Fibroblast of skin of right quadriceps (primary cell): ENCODE measurements around the gene APPL2.

Source experiments
- DNase-seq: peaks from one replicate; pipeline ENCODE4 v3.0.0-alpha.2; 2013

Gene APPL2, protein sequence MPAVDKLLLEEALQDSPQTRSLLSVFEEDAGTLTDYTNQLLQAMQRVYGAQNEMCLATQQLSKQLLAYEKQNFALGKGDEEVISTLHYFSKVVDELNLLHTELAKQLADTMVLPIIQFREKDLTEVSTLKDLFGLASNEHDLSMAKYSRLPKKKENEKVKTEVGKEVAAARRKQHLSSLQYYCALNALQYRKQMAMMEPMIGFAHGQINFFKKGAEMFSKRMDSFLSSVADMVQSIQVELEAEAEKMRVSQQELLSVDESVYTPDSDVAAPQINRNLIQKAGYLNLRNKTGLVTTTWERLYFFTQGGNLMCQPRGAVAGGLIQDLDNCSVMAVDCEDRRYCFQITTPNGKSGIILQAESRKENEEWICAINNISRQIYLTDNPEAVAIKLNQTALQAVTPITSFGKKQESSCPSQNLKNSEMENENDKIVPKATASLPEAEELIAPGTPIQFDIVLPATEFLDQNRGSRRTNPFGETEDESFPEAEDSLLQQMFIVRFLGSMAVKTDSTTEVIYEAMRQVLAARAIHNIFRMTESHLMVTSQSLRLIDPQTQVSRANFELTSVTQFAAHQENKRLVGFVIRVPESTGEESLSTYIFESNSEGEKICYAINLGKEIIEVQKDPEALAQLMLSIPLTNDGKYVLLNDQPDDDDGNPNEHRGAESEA

DNA sequence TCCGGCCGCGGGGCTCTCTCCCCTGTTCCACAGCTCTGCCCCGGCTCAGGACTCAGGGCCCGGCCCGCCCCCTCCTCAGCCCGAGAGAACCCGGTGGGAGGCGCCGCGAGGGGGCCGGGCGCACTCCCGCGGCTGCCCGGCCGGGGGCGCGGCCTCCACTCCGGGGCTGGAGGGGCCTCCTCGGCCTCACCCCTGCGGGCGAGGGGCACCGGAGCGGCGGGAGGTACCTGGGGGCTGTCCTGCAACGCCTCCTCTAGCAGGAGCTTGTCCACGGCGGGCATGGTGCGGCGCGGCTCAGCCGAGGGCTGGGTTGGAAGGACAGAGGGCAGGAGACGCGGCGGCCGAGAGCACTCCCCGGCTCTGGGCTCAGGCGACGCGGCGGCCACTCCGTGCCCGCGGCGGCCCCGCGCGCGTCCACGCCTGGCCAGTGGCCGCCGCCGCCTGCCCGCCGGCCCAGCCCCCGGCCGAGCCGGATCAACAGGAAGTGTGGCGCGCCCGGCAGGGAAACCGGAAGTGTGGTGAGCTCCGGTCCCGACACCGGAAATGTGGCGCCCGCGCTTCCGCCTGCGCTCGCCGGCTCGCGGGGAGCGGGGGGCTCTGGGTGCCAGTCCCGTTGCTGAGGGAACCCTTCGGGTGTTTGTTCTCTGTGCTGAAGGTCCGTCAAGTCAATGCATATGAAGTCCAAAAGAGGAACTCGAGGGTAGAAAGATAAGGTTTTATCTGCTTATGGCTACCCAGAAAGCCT lies at the start of gene APPL2:
APPL2 (minus strand) TSS at position 443 of the 745 bp plus-strand sequence; CDS start at position 281, 162 bp downstream.
- DNase-seq, result peak; percentile 87

DNA sequence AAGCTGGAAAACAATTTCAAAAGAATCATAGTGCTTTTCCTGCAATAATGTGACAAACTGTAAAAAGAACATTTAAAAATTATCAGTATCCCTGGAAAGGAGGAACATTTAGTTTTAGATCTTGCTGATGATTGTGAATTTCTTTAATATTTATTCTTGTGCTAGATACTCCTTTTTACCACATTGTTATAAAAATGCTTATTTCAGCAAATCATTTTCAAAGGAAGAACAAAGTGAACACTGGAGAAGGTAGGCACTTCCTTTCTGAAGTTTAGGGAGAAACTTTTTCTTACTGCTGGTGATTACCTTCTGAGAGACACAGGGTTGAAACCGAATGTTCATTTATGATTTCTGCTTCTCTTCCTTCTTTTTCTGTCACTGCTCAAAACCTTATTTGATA lies 49.4 kb upstream of the APPL2 start:
- no peak for DNase-seq

DNA sequence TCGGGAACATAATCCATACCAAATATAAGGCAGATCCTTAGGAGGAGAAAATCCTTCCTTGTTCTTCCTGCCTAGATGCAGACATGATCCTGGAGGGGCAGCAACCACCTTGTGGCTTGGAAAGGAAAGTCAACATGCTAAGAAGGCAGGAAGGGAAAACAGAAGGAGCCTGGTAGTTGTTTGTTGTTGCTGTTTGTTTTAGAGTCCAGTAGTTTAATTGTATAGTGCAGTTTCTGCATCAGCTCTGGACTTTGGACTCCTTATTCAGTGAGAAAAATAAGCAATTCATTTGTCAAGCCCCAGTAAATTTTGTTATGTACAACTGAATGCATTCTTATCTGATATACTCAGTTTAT lies 45.7 kb upstream of the APPL2 start:
- DNase-seq, result no peak

DNA sequence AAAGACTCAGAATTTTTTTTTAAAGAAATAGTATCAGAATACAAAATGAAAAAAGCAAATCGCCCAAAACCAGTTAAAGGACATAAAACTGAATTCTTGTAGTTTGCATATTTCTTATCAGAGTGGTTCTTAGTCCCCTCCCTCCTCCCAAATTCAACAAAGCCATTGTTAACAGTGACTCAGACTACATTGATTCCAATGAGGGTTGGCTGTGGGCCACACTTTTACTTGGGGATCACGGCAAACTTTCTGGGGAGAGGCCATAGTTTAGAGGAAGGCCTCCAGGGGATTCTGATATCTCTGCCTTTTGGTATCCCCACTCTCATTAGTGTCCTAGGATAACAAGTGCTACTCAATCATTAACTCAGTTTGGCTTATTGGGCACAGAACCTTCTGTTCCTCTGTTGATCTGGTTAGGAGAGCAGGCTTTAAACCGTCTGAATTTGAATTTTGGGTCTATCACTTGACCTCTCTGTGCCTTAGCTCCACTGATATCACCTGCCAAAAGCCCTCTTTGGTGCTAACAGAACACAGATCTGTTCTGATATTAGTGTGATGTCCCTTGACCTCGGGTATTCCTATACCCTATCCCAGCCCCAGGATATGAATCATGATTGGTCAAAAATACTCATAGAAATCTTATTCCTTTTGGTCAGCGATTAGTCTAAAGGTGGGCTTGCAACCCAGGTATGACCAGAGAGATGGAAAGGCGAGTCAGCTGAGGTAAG lies 45.2 kb upstream of the APPL2 start:
- DNase-seq, result no peak

DNA sequence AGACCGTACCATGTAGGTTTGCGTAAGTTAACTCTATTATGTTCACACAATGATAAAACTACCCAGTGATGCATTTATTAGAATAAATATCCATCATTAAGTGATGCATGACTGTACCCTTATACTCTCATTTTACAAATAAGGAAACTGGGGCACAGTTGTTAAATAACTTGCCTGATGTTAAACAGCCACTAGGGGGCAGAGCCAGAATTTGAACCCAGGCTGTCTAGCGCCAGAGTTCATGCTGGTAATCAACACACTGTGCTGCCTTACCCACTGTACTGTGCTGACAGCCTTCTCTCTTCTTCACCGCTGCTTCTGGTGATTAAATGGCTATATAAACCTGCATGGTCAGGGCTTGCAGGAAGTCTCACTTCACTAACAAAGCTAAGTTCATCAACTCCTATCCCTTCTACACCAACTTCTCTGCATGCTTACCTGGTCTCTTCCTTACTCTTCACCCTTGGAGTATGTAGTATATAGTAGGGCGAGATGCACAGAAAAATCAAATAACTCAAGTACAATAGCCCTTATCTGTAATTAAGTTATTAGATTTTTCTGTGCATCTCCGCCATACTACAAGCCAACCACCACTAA lies 43.6 kb upstream of the APPL2 start:
- DNase-seq, result peak; percentile 27

DNA sequence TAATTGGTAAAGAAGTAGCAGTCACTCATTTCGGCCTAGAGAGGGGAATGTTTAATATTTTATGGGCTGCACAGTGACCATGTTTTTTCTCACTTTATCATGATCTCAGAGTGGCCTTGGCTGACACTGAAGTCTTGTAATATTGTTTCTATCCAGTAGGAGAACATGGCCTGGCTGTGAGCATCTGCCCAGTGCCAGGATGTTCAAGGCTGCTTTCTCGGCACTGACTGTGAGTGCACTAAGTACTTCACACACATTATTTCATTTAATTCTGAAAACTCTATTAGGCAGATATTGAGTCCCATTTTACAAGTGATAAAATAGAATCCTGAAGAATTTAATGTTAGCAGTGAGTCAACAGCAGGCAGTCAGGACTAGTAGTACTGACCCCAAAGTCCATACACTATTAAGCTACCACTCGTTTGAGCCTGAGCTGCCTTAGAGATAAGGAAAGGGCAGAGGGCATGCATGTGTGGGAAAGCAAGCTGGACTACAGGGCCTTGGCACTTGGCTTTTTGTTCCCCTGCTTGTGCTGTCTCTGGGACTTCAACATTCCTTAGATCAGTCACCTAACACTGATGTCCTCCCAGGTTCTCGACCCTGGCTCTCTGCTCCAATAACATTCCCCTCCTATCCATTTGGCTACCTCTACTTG lies 42.2 kb upstream of the APPL2 start:
- DNase-seq, result no peak

DNA sequence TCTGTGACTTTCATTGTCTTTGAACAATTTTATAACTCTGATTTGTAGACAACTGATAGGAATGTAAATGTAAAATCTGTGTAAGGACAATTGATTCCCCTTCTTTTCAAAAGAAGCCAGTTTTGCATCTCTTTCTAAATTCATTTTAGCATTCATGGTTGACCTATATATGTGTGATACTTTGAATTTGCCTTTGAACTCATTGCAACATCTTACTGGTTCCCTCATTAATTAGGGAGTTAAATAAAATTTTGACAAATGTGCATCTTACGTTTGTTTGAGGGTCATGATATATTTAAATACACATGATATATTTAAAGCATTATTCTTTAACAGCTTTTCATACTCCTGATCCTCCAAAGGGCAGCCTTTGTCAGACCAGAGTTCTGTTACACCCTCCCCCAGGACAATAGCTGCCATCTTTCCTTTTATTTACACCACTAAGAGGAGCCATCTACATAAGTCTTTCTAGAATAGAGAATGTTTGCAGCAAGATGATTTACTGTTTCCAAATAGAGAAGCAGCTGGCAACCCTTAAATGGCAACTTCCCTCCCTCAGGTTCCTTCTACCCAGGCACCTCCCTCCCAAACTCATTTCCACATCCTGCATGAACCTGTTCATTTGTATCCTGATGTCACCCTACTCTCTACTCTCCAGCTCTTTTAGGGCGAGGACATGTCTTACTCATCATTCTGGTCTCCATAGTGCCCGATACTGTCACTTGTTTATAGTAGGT lies 40.2 kb upstream of the APPL2 start:
- DNase-seq, result no peak

DNA sequence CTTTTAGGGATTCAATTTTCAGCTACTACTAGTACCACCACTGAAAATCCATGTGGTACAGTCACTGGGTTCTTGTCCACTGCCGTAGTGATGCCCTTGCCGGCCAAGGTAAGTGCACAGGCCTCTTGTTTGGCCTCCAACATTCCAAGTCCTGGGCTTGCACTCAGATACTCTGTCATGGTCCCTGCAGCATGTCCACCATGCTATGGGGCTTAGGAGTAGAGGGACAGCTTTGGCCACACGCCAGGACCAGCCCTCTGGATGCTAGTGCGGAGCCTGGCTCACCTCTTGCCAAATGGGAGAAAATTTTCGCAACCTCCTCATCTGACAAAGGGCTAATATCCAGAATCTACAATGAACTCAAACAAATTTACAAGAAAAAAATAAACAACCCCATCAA lies 38.6 kb upstream of the APPL2 start:
- DNase-seq, result no peak

DNA sequence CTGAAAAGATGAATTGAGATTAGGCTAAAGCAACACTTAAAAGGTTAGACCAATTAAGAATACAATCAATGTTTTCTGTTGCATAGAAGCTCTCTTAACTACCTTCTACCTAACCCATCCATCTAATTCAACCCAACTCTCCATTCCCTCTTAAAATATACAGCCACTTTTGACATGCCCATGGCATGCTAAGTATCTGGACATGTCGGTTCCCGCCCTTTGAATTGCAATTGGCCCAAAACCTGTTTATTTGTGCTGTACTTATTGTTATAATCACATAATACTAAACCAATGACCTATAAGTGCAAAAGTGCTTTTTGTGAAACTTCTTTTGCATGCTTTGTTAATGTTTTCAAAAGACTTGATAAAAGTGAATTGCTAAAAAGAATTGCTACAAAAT lies 37.6 kb upstream of the APPL2 start:
- no peak for DNase-seq

DNA sequence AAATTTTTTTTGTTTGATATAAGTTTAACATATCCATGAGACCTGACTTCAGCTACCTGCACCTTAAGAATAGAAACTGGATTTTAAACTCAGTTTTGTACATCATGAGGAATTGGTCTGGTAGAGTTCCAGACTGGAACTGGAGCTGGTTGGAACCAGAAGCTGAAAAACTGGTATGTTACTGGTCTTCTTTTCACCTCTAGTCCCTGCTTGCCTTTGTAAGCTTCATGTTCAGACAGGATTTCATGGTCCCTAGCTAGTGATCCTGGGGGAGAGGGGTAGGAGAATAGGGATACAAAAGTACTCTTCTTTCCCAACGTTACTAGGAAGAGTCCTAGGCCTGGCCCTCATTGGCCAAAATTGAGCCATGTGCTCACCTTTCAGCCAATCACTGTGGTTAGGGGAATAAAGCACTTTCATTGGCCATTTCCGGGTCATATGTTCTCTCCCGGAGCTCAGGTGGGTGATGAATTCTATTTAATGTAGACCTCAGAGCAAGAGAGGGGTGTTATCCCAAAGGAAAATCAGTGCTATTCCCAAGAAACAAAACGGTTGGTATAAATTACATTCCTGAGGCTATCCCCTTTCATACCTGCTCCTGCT lies 36.9 kb upstream of the APPL2 start:
- DNase-seq, result no peak

DNA sequence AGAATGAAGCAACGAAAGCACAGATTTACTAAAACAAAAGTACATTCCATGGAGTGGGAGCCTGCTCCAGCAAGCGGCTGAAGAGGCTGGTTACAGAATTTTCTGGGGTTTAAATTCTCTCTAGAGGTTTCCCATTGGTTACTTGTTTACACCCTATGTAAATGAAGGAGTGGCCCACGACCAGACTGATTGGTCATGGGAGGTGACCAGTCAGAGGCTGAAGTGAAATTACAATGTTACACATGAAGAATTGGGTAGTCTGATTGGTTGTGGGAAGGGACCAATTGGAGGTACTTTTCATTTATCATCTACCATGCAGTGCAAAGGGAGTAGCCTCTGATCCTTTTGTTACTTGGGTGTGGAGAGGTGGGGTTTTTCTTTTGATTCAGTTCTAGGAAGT lies 36.2 kb upstream of the APPL2 start:
- no peak for DNase-seq

DNA sequence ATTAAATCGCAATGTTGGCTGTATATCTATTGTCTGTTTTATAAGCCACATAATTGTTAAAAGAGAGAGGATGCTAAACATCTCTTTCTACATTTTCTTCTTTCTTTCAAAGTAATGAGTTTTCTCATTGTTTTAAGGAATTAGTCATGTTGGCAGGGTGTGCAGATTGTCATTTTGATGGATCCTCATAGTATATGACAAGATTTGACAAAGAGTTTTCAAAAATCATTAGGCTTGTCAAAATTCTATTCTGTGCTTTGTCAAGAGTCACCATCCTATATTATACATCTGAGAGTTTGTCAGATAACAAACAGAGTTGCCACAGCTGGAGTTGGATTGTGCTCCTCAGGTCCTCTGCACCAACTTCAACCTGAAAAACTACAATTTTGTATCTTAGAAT lies 35.4 kb upstream of the APPL2 start:
- no peak for DNase-seq

DNA sequence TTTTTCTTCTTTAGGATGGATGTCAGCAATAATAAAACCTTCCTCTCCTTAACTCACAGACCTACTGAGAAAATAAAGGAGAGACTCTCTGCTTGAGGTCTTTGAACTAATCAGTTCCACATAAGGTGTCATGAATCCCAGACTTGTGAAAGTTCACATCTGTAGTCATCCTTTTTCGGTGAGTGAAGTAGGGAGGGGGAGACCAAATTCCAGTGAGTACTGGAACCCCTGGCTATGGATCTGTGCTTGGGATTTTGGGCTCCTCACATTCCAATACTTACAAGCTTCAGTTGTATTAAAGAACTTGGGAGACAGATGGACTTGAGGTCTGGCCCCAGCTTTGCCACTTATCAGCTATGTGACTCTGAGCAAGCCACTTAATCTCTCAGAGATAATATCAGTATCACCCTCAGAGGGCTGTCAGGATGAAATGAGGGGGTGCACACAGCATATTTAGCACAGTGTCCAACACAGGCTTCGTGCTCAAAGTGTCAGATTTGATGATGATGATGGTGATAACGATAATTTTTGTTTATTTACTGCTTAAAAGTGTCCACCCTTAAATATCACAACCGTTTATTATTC lies 34.8 kb upstream of the APPL2 start:
- no peak for DNase-seq

DNA sequence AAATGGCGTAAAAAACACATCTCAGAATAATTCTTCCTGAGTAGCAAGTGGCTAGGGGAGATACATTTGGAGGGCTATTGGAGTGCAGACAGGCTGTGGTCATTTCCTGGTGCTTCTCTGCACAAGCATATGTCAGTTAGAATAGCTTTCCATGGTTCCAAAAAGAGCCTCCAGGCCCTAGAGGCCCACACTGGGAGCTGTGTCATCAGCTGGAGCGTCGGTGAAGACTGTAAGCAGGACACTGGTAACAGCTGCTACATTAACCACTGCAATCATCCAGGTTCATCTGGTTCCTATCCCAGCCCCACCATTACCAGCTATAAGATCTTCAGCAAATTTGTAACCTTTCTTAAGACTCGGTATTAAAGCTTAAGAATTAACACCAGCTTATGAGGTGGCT lies 31.7 kb upstream of the APPL2 start:
- DNase-seq, result no peak

DNA sequence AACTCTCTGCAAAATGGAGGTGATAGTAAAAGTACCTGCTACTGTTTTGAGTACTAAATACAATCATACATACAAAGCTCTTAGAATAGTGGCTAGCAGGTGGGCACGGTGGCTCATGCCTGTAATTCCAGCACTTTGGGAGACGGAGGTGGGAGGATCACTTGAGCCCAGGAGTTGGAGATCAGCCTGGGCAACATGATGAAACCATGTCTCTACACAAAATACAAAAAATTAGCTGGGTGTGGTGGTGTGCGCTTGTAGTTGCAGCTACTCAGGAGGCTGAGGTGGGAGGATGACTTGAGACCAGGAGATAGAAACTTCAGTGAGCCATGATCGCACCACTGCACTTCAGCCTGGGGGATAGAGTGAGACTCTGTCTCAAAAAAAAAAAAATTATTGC lies 28.8 kb upstream of the APPL2 start:
- no peak for DNase-seq

DNA sequence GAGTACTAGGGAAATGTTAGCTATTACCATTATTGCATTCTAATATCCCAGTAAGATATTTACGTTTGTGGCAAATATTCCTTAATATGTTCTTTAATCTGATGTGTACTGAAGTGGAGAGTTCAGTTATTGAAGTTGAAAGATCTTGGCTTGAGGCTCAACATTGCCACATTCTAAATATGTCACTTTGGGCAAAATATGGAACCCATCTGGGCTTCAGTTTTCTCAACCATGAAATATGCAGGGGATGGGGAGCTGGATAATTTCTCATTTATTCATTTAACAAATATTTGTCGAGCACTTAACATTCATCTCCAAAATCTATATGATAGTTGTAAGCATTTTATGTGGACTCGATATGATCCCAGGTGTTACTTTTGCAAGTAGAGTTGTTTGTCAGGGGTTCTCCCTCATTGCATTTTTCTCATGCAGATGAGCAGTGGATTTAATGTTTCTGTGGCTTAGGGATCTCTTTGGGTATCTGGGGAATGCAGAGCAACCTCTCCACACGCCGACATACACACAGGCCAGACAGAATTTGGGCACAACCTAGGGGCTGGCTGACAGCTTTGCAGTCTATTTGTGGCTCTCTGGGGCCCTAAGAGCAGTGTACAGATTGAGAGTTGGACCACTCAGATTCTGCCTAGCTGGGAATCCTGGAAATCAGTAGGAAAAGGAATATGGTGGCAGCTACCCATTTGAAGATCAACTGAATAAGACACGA lies 26.6 kb upstream of the APPL2 start:
- DNase-seq, result peak; percentile 70

DNA sequence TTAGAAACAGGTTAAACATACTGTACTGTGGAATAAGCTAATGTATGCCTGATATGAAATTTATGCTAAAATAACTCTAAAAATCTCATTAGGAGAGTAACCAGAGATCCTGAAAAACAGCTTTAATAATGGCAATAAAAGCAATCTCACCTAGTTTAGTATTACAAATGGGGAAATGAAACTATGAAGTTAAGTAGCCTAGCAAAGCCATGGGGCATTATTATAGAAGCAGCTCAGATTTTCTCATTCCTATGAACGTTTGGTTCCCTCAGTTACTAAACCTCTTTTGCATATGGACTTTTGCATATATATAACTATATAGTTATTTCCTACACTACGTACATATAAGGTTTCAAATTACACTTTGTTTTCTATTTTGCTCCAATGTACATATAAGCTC lies 25.0 kb upstream of the APPL2 start:
- DNase-seq, result no peak

DNA sequence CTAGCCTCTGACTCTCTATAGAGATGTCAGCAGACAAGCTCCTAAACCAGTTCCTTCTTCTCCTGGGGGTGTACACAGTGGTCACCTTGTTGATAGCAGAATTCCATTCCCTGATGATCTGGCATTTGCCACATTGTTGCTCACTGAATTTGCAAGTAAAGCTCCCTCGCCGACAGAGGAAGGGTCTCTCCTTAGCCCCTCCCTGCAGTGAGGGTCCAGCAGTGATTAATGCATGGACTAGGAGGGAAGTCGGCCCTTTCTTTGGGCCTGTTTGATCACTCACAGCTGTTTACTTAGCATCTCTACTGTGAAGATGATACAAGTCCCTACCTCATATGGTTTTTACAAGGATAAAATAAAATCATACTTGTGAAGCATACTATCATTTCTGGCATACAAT lies 23.3 kb upstream of the APPL2 start:
- DNase-seq, result no peak

DNA sequence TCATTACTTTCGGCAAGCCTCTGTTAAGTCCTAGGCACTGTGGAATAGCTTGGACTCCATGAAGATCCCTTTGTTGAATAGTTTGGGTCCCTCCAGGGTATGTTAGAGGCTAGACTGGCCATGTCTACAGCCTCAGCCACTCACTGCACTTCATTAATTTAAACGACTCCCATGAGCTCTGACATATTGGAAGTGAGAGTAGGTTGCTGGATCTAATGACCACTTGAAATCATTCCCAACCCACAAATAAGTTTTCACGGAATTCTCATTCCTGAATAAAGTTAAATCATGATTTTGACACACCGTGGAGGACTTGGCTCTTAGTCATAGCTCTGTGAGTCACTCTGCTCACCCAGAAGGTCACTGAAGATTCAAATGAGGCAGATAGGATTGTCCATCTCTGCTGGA lies 21.4 kb upstream of the APPL2 start:
- peak; percentile 98 for DNase-seq

DNA sequence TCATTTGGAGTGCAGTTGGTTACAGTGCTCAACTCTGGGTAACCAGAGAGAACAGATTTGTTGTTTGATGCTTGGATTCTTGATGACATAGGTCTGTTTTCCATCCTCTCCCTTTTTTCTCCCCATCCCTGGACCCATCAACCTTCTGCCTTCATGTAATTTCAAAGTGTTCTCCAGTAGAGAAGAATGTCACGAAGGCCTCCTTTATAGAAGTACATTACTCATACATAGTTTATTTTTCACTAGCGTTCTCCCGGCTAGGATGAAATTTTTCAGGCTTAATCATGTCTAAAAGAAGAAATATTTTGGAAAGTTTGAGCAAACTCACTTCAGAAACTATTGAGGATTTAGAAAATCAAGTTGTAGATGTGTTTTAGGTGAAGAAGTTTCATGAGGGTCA lies 20.9 kb upstream of the APPL2 start:
- DNase-seq, result peak; percentile 95
